CD4-positive, alpha-beta T cell treated with Interleukin-17A for 4 hours (primary cell): ENCODE results near the gene NRROS.
"Not testable (repeated sequence)": the region's sequence is repeated elsewhere in the genome, so short reads cannot be mapped to it uniquely, and the experiment has no call there.

Source experiments
- DNase-seq: peaks from one replicate; pipeline ENCODE4 v3.0.0-alpha.2; 2020; ENCODE audit warnings: mixed read lengths

NRROS gene

GRCh38 chr3:196639483-196640296 lies at the start of gene NRROS:
TSS of gene NRROS (plus strand) at chr3:196639694. CDS start at chr3:196654540, 14,846 bp downstream.
- peak; percentile 77 for DNase-seq

GRCh38 chr3:196590279-196590678 lies 49.2 kb upstream of the NRROS start:
- no peak for DNase-seq

GRCh38 chr3:196596355-196596754 lies 43.1 kb upstream of the NRROS start:
- DNase-seq: no peak

GRCh38 chr3:196597971-196598733 lies 41.3 kb upstream of the NRROS start:
- DNase-seq: peak; percentile 64

- no peak for DNase-seq
These were observed 39.8 kb upstream of the NRROS start for GRCh38 chr3:196599734-196600128.

- no peak for DNase-seq
These were observed 39.1 kb upstream of the NRROS start for GRCh38 chr3:196600359-196600758.

GRCh38 chr3:196602673-196603072 lies 36.8 kb upstream of the NRROS start:
- no peak for DNase-seq

GRCh38 chr3:196603683-196604082 lies 35.8 kb upstream of the NRROS start:
- no peak for DNase-seq

GRCh38 chr3:196604548-196604947 lies 34.9 kb upstream of the NRROS start:
- DNase-seq: peak; percentile 83

- no peak for DNase-seq
These were observed 30.8 kb upstream of the NRROS start for GRCh38 chr3:196608693-196609092.

GRCh38 chr3:196609343-196609775 lies 30.1 kb upstream of the NRROS start:
- DNase-seq: peak; percentile 98

- DNase-seq: peak; percentile 21
These were observed 29.5 kb upstream of the NRROS start for GRCh38 chr3:196609805-196610515.

GRCh38 chr3:196611761-196612483 lies 27.6 kb upstream of the NRROS start:
- peak; percentile 42 for DNase-seq

GRCh38 chr3:196615234-196615633 lies 24.3 kb upstream of the NRROS start:
- DNase-seq: not testable (repeated sequence)

- no peak for DNase-seq
These were observed 22.2 kb upstream of the NRROS start for GRCh38 chr3:196617256-196617655.

GRCh38 chr3:196619223-196619622 lies 20.3 kb upstream of the NRROS start:
- DNase-seq: no peak

GRCh38 chr3:196619627-196620026 lies 19.9 kb upstream of the NRROS start:
- DNase-seq: not testable (repeated sequence)

- DNase-seq: peak; percentile 45
These were observed 19.3 kb upstream of the NRROS start for GRCh38 chr3:196620161-196620604.

- no peak for DNase-seq
These were observed 18.8 kb upstream of the NRROS start for GRCh38 chr3:196620684-196621083.

- no peak for DNase-seq
These were observed 17.9 kb upstream of the NRROS start for GRCh38 chr3:196621611-196622010.

GRCh38 chr3:196624067-196624790 lies 15.3 kb upstream of the NRROS start:
- DNase-seq: peak; percentile 37

GRCh38 chr3:196624907-196625306 lies 14.6 kb upstream of the NRROS start:
- no peak for DNase-seq
